RPMI8226 (cell line): ENCODE data around the gene GALNT9.
"Not testable (repeated sequence)": the region's sequence is repeated elsewhere in the genome, so short reads cannot be mapped to it uniquely, and the experiment has no call there.

Source experiments
- DNase-seq: peaks from one replicate; pipeline ENCODE4 v3.0.0-alpha.2; 2015

GALNT9 gene

DNA sequence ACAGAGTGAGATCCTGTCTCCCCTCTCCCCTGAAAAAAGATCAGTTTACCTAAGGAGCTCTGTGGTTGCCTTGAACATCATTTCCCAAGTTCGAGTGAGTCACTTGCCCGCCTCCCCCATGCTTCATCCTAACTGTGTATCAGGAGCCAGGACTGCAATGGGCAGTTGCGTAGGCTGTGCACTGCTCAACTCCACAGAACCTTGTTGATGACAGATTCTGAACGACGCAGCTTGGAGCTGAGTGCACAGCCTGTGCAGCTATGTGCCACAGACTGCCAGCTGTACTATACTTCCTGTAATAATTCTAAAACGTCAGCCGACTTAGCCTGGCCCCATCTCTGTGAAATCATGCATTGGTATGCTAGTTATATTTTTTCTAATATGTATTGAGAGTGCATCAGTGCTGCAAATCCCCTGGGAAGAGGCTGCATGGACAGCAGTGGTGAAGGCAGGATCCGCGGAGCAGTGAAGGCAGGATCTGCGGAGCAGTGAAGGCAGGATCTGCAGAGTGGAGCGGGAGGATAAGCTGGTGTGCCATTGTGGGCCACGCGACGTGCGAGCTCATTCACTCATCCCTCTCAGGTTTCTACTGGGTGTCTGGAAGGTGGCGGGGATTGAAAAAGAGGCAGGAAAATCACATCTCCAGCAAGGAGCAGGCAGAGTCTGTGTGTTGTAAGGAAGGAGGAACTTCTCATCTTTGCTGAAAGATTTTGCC, 80.8 kb downstream of the GALNT9 start:
- DNase-seq, result no peak

DNA sequence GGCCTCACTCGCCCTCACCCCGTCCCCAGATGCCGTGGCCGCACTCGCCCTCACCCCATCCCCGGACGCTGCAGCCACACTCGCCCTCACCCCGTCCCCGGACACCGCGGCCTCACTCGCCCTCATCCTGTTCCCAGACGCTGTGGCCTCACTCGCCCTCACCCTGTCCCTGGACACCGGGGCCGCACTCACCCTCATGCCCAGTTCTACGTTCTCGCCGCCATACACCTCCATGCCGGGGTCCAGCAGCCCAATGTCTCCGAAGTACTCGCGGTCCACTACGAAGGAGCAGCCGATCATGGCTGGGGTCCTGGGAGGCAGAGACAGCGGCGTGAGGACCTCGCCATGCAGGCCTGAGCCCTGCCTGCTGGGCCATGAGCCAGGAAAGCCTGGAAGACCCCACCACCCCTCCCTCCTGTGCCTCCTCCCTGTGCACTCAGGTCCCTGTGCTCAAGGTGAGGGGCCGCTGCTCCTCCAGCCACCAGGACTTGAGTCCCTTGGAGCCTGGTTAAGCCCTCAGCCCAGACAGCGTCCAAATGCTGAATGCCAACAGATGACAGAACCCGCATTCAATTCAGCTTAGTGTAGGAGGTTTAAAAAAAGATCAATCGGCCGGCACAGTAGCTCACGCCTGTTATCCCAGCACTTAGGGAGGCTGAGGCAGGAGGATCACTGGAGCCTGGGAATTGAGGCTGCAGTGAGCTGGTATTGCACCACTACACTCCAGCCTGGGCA, 81.5 kb downstream of the GALNT9 start:
- no peak for DNase-seq

DNA sequence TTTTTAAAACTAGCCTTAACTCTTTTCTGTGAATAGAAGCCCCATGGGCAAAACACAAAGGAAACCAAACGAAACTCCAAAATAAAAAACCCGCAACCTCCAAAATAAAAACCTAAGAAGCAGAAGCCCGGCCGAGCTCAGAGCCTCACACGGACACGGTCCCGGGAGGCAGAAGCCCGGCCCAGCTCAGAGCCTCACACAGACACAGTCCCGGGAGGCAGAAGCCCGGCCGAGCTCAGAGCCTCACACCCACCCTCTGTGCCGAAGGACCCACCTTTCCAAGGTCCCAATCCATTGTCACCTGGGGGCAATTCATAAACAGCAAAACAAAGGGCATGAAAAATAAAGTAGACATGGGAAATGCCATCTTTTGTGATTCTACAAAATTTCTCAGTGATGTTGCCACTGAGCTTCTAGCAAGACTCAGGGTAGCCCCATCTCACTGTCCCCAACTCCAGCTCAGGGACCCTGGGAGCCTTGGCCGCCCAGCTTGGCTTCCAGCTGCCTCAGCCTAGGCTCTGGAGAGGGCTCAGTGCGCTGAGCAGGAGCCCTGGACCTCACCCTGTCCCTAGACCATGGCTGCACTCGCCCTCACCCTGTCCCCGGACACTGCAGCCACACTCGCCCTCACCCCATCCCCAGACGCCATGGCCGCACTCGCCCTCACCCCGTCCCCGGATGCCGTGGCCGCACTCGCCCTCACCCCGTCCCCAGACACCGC, 82.2 kb downstream of the GALNT9 start:
- no peak for DNase-seq

DNA sequence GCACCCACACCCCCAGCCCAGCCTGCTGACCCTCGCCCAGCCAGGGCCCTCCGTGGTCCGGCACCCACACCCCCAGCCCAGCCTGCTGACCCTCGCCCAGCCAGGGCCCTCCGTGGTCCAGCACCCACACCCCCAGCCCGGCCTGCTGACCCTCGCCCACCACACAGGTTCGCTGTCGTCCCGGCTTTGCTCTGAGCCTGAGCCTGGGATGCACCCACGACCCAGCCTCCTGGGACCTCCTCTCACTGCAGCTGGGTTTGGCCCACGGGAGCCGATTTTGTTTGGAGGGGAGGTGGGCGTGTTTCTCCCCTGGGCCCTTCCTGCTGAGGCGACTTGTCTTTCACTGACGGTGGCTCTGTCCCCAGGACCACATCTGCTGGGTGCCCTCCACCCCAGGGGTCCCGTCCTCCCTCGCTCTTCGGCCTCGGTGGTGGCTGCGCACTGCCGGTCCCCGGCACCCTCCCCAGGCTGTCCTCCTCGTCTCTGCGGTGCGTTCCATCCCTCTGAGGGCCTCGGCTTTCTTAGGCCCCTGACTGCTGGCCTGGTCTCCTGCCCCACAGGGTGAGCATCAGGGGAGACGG, 83.8 kb downstream of the GALNT9 start:
- DNase-seq, result no peak

DNA sequence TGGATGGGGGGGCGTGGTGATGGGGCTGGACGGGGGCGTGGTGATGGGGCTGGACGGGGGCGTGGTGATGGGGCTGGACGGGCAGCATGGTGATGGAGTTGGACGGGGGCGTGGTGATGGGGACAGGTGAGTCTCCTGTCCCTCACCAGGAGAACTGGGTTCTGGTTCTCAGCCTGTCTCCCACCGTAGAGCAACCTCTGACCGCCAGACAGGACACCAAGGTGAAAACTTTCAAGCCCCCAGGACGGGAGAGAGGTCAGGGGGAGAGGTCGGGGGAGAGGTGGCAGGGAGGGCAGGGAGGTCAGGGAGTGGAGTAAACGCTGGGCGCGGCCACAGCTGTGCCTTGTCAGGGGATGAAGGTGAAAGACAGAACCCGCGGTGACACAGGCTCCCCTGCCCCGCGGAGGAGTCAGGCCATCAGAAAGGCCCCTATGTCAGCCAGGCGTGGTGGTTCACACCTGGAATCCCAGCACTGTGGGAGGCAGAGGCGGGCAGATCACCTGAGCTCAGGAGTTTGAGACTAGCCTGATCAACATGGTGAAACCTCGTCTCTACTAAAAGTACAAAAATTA, 84.6 kb downstream of the GALNT9 start:
- DNase-seq, result no peak

DNA sequence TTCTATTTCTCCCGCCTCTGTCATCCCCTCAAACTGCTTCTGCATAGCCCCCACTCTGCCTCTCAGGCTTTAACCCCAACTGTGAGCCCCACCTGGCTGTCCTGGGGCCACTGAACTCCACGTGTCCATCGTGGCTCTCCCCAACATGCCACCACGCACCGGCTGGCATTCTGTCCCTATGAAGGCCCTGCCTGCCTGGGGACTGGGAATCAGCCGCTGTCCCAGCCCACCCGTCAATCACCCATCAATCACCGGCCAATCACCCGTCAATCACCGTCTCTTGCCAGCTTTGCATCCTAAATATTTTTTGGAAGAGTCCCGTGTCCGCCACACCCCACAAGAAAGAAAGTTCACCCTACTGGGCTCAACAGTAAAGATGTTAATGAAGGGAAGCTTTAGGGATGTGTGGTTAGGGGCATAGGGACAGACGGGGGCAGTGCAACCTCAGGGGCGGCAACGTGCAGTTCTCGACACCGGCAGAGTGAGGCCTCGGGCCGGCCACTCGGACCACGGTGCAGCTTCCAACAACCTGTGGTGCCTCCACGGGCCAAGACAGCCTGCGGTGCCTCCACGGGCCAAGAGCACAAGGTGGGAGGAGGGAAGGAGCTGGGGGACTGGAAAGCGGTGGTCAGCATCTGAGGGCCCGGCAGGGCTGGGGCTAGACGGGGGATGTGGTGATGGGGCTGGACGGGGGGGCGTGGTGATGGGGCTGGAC, 85.6 kb downstream of the GALNT9 start:
- no peak for DNase-seq

DNA sequence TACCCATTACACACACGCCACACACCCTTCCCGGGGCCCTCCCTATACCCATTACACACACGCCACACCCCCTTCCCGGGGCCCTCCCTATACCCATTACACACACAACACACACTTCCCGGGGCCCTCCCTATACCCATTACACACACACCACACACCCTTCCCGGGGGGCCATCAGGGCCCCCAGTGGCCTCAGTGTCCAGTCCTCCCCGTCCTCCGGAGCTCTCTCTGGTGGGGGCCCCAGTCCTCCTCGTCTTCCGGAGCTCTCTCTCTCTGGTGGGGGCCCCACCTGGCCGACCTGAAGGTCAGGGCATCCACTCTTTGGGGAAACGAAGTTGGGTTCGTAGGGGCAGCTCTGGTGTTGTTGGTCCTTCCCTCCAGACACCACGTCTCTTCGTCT, 86.2 kb downstream of the GALNT9 start:
- not testable (repeated sequence) for DNase-seq

DNA sequence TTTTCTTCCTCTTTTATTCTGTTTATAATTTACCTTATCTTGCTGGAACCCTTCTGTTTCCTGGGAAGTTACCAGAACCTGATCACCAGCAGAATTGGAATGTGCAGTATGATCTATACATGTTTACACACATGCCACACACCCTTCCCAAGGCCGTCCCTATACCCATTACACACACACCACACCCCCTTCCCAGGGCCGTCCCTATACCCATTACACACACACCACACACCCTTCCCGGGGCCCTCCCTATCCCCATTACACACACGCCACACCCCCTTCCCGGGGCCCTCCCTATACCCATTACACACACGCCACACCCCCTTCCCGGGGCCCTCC, 88.8 kb downstream of the GALNT9 start:
- not testable (repeated sequence) for DNase-seq

DNA sequence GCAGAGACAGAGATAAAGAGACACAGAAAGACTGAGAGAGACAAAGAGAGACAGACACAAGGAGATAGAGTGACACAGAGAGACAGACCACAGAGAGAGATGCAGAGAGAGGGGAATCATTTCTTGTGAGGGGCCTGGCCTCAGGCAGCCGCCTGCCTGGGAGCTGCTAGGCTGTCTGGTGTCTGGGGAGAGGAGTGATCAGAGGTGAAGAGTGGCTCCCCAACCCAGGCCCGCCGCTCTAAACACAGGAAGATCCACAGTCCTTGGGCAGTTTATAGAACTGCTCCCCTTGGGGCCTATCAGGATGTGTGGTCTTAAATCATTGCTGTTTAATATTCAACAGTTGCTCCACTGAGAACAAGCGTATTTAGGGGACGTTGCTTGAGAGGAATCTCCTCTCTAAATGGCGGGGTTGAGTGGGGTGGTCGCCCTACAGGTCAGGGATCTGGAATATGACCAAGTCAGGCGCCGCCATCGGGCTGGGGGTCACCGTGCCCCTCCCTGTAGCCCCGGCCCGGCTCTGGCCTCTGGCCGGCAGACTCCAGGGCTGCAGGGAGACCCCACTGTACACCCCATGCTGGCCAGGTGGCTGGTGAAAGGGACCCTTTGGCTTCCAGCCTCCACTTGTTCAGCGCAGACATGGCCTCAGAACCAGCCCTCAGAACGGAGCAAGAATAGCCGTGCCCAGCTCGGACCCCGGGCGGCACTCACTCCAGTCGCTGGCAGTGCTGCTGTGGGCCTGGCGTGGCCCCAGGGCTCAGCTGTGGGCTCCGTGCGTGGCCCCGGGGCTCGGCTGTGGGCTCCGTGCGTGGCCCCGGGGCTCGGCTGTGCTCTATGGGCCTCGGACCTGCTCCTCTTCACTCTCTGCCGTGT, 89.4 kb downstream of the GALNT9 start:
- no peak for DNase-seq

DNA sequence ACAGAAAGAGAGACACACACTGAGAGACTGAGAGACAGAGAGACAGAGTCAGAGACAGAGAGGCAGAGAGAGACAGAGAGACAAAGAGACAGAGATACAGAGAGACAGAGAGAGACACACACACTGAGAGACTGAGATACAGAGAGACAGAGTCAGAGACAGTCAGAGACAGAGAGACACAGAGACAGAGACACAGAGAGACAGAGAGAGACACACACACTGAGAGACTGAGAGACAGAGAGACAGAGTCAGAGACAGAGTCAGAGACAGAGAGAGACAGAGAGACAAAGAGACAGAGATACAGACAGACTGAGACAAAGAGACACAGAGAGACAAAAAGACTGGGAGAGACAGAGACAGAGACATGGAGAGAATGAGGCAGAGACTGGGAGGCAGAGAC, 90.0 kb downstream of the GALNT9 start:
- no peak for DNase-seq

DNA sequence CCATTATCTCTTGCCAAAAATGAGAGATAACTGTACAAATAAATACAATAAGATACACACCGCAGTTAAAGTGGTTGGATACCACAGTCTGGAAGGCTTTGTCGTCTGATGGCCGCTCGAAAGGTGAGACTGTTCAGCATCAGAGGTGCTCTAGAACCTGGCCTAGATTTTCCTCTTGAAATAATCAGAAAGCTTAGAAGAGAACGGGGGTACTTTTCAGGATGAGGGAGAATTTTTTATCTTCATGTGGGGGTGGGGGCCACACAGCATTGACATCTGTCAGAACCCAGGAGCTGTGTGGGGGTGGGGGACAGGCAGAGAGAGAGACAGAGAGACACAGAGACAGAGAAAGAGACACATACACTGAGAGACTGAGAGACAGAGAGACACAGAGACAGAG, 90.5 kb downstream of the GALNT9 start:
- DNase-seq, result no peak

DNA sequence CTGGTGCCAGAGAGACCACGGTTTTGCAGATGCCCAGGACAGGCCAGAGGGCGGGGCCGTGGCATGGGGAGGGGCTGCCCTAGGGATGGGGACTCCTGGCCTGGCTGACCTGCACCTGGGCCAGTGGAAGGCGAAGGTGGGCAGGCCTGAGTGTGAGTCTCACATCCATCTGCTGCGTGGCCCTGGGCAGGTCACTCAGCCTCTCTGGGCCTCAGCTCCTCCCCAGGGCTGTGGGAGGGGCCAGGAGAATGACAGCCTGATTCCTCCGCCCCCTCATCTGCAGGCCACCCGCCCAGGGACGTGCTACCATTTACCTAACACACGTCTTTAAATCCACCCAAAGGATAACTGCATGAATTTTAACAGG, 90.9 kb downstream of the GALNT9 start:
- DNase-seq, result no peak

DNA sequence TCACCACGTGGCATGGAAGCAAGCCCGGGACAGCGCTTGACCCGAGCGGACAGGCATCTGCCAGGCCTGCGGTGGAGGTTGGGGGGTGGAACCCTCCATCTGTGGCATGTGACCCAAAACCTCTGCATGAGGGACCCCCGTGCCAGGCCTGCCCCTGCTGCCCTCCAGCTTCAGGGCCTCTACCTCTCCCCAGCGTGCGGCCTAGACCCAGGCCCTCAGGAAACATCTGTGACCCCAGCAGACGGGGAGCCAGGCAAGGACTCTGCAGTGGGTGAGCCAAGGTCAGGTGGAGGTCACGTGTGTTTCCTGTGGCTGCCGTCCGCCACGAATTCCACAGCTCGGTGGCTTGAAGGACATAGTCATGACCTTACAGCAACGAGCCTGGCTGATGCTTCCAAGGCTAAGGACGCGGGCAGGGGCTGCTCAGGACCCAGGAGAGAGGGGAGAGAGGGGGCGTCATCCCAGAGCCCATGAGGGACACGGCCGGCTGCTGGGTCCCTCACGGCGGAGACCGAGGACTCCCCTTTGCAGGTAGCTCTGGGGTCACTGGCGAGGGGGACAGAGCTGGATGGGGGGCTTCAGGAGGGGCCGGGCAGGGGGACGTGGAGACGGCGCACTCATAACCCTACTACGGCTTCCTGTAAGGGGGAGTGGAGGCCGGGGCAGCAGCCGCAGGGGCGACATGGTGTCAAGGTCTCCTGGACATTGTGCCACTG, 91.5 kb downstream of the GALNT9 start:
- DNase-seq, result no peak

DNA sequence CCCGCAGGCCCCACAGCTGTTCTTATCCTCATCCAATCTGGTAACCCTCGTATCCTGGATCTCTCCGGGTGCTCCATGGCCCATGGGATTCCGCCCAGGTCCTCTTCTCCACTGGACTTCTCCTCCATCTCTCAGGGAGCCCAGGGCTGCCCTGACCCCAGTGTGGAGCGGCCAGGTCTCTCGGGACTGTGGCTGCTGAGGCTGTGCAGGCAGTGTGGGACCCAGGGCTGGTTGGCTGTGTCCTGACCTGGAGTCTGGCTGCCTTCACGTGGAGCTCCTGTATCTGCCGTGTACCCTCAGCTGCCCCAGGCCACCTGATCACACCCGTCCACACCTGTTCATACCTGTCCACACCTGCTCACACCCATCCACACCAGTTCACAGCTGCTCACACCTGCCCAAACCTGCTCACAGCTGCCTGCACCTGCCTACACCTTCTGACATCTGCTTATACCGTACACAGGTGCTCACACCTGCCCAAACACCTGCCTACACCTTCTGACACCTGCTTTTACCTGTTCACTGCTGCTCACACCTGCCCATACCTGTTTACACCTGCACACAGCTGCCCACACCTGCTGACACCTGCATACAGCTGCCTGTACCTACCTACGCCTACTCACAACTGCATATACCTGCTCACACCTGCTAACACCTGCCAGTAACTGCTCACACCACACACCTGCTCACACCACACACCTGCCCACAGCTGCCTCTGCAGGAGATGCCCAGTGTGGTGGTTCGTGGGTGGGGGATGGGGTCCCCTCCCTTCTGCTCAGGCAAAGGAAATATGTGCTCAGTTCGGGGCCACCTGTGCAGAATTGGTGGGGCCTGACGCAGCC, 92.2 kb downstream of the GALNT9 start:
- no peak for DNase-seq

DNA sequence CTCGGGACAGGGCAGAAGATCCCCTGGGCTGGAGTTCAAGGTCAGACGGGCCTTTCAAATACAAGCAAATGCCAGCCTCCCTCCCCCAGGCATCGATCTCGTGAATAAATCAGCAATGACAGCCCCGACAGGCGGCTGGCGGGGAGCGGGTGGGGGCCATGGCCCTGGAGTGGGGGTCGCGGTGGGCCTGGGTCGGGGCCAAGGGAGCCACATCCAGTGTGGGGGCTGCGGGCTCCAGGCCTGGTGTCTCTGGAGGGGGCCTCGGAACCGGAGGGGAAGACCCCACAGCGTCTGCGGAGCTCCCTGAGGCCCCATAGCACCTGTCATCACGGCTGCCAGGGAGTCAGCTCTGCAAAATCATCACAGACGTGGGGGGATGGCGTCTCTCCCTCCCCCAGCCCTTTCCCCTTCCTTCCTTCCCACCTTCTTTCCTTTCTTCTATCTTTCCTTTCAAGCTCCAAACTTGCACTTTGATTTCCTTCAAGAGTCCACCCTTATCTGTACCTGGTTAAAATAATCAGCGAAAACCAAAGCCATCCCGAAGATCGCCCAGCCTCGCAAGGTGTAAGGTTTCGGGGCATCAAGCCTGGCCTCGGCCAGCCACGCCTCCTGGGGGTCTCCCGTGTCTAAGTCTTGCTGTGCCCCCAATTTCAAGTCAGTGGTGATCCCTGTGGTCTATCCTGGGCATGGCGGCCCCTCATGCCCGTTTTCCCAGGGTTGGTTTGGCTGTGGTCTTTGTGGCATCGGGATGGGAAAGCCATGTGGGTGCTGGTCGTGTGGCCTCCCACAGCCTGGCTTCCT, 93.1 kb downstream of the GALNT9 start:
- no peak for DNase-seq

DNA sequence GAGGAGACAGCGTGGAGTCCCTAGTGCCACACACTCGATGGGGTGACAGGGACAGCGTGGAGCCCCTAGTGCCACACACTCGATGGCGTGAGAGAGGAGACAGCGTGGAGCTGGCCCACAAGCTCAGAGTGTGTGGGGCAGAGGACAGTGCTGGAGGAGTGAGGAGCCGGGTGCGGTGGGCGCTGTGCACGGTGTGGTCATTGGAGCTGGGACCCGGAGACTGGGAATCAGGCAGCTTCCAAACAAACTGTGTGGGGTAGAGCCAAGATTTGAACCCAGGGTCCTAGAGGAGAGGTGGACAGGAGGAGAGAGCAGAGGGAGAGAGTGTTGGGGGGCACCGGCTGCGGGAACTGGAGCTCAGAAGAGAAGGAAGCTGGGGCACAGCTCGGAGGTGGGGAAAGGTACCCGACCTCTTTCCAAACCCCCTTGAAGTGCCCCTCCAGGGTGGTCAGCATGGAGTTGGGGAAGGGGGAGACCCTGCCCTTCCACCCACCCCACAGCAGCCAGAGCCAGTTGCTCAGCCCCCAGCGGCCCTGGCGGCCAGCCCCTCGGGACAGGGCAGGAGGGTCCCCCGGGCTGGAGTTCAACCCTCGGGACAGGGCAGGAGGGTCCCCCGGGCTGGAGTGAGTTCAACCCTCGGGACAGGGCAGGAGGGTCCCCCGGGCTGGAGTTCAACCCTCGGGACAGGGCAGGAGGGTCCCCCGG, 94.1 kb downstream of the GALNT9 start:
- DNase-seq, result no peak

DNA sequence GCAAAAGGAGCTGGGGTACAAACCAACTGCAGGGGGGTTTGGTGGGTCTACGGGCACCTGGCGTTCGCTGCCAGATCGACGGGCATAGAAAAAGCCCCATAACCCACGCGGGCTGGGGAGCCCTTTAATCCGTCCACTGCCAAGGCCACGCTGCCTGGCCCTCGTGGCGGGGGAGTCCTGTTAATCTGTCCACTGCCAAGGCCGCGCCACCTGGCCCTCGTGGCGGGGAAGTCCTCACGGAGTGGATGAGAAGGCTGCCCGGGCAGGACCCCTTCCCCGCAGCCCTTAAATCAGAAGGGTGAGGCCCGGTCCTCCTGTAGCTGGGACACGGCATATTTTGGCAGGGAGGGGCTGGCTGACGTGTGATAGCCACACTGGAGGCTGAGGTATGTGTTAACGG, 99.0 kb downstream of the GALNT9 start:
- DNase-seq, result no peak

DNA sequence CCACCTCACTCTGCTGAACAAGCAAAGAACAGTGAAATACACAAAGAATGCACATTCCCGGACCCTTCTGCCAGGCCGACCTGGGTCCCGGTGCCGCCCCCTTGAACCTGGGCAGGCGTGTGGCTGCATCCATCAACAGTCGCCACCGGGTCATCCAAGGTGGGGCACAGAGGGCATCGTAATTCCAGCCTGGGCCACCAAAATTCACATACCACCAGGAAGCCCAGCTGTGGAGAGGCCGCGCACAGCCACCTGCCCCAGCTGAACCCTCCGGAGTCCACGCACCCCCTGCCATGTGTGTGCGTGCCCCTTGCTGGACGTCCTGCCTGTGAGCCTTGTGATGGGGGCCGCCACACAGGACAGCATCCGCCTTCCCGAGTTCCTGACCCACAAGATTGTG, 99.5 kb downstream of the GALNT9 start:
- DNase-seq, result no peak
